ENCODE data around the gene TLL2.

Gene TLL2

DNA sequence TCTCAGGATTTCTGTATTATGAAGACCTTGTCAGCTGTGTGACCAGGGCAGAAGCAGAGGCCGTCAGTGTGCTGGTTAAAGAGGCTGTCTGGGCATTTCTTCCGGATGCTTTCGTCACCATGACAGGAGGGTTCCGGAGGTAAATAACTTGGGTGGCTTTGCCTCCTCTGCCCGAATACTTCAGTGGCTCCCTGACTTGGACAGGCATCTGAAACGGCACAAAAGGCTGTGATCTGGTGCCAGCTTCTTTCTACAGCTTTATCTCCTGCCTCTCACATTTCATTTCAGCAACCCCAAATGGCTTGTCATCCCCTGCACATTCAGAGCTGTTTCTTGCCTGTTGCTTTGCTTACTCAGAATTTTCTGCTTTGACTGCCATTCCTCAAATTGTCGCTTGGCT, 186.3 kb downstream of the TLL2 start:
- Histone ChIP-seq H3K9me3 (ENCODE audit: control insufficient read depth, low read length) (peaks cover 3% of the 10 kb centered on the region), H3K36me3 (ENCODE audit: control insufficient read depth, insufficient read depth, low read length, severe bottlenecking) (no peaks in the 10 kb centered on the region), H3K4me3 (ENCODE audit: low read length) (no peak overlapping the region), H3K9ac (ENCODE audit: low read length) (no peak overlapping the region), H3K4me1 (ENCODE audit: control insufficient read depth, insufficient read depth, low read length) (no peaks in the 10 kb centered on the region), H3K27me3 (replicated peaks; ENCODE audit: control insufficient read depth, insufficient read depth, low read length) (peaks cover 50% of the 10 kb centered on the region)
- no peak for DNase-seq (ENCODE audit: low read depth)

GRCh38 chr10:96325719-96326373, 187.9 kb downstream of the TLL2 start:
- Histone ChIP-seq H3K36me3 (ENCODE audit: control insufficient read depth, insufficient read depth, low read length, severe bottlenecking) (no peaks in the 10 kb centered on the region), H3K9ac (ENCODE audit: low read length) (no peak overlapping the region), H3K4me3 (ENCODE audit: low read length) (no peak overlapping the region), H3K27me3 (replicated peaks; ENCODE audit: control insufficient read depth, insufficient read depth, low read length) (peaks cover 55% of the 10 kb centered on the region), H3K9me3 (ENCODE audit: control insufficient read depth, low read length) (peaks cover 5% of the 10 kb centered on the region), H3K4me1 (ENCODE audit: control insufficient read depth, insufficient read depth, low read length) (no peaks in the 10 kb centered on the region)
- DNase-seq (ENCODE audit: low read depth) = no peak

- Histone ChIP-seq H3K4me3 (ENCODE audit: low read length) (no peak overlapping the region), H3K36me3 (ENCODE audit: control insufficient read depth, insufficient read depth, low read length, severe bottlenecking) (no peaks in the 10 kb centered on the region), H3K4me1 (ENCODE audit: control insufficient read depth, insufficient read depth, low read length) (no peaks in the 10 kb centered on the region), H3K27me3 (replicated peaks; ENCODE audit: control insufficient read depth, insufficient read depth, low read length) (peaks cover 46% of the 10 kb centered on the region), H3K9ac (ENCODE audit: low read length) (no peak overlapping the region), H3K9me3 (ENCODE audit: control insufficient read depth, low read length) (peaks cover 3% of the 10 kb centered on the region)
- no peak for DNase-seq (ENCODE audit: low read depth)
Observed at GRCh38 chr10:96324447-96324846, 189.3 kb downstream of the TLL2 start.

DNA sequence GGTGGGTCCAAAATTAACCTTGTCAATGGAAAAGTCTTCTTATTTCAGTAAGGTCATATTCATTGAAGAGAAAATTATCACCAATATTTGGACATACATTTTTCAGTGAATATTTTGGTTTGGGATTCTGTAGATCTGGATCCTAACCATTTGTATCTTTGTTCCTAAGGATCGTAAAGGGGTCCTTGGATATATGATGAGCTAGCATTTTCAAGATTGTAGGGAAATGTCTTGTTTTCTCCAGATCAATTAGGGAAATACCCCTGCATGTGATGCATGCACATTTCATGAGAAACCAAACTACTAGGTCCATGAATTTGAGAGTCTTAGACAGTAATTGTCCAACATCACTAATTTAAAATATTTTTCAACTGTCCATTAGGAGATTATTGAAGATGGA, 191.5 kb downstream of the TLL2 start:
- H3K4me3 ChIP-seq (ENCODE audit: low read length) = no peak overlapping the region
- no peaks in the 10 kb centered on the region for H3K4me1 ChIP-seq (ENCODE audit: control insufficient read depth, insufficient read depth, low read length)
- H3K9ac ChIP-seq (ENCODE audit: low read length) = no peak overlapping the region
- peaks cover 3% of the 10 kb centered on the region for H3K9me3 ChIP-seq (ENCODE audit: control insufficient read depth, low read length)
- H3K27me3 ChIP-seq (replicated peaks; ENCODE audit: control insufficient read depth, insufficient read depth, low read length) = peaks cover 40% of the 10 kb centered on the region
- DNase-seq (ENCODE audit: low read depth) = no peak
- H3K36me3 ChIP-seq (ENCODE audit: control insufficient read depth, insufficient read depth, low read length, severe bottlenecking) = no peaks in the 10 kb centered on the region

- peaks cover 39% of the 10 kb centered on the region for H3K27me3 ChIP-seq (replicated peaks; ENCODE audit: control insufficient read depth, insufficient read depth, low read length)
- no peak overlapping the region for H3K9ac ChIP-seq (ENCODE audit: low read length)
- H3K4me3 ChIP-seq (ENCODE audit: low read length) = no peak overlapping the region
Observed at GRCh38 chr10:96321822-96322221, 191.9 kb downstream of the TLL2 start.

DNA sequence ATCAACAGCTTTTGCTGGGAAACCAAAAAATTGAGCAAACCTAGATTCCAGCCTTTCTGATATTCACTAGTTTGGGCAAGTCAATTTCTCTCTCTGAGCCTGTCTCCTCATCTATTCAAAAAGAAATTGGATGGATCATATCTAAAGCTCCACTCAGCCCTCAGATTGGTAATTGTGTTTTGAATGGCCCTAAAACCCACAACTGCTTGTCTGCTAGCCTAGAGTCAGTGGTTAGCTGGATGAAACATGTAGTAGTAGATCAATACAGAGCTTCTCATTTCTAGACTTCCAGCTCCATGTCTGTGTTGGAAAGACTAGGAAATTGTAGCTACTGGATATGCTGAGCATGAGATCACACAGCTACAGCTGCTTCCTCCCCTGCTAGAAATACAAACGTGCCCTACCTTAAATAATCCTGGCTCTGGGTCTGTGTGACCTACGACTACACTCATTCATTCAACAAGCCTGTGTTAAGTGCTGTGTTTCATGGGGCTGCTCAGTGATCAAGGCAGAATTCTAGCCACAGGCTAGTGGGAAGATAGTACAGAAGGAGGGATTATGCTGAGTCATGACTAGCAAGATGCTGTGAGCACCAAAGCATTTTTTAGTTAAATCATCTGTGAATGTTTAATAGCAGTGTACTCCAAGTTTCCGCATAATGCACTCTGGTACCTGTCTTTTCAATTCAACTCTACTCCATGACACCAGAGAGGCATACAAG, 193.8 kb downstream of the TLL2 start:
- peak; percentile 10 for DNase-seq (ENCODE audit: low read depth)
- no peaks in the 10 kb centered on the region for H3K36me3 ChIP-seq (ENCODE audit: control insufficient read depth, insufficient read depth, low read length, severe bottlenecking)
- H3K4me1 ChIP-seq (ENCODE audit: control insufficient read depth, insufficient read depth, low read length) = no peaks in the 10 kb centered on the region
- H3K9me3 ChIP-seq (ENCODE audit: control insufficient read depth, low read length) = peaks cover 3% of the 10 kb centered on the region
- no peak overlapping the region for H3K4me3 ChIP-seq (ENCODE audit: low read length)
- peaks cover 40% of the 10 kb centered on the region for H3K27me3 ChIP-seq (replicated peaks; ENCODE audit: control insufficient read depth, insufficient read depth, low read length)
- H3K9ac ChIP-seq (ENCODE audit: low read length) = no peak overlapping the region

More at GRCh38 chr10:96321822-96322221, 191.9 kb downstream of the TLL2 start:
- DNase-seq (ENCODE audit: low read depth) = no peak
- Histone ChIP-seq H3K36me3 (ENCODE audit: control insufficient read depth, insufficient read depth, low read length, severe bottlenecking) (no peaks in the 10 kb centered on the region), H3K4me1 (ENCODE audit: control insufficient read depth, insufficient read depth, low read length) (no peaks in the 10 kb centered on the region), H3K9me3 (ENCODE audit: control insufficient read depth, low read length) (peaks cover 3% of the 10 kb centered on the region)

- H3K27me3 ChIP-seq (replicated peaks; ENCODE audit: control insufficient read depth, insufficient read depth, low read length) = peaks cover 29% of the 10 kb centered on the region
Observed at GRCh38 chr10:96317067-96317833, 196.5 kb downstream of the TLL2 start.

More at GRCh38 chr10:96317067-96317833, 196.5 kb downstream of the TLL2 start:
- no peak overlapping the region for H3K9ac ChIP-seq (ENCODE audit: low read length)
- H3K36me3 ChIP-seq (ENCODE audit: control insufficient read depth, insufficient read depth, low read length, severe bottlenecking) = no peaks in the 10 kb centered on the region
- peaks cover 3% of the 10 kb centered on the region for H3K9me3 ChIP-seq (ENCODE audit: control insufficient read depth, low read length)
- no peak overlapping the region for H3K4me3 ChIP-seq (ENCODE audit: low read length)
- H3K4me1 ChIP-seq (ENCODE audit: control insufficient read depth, insufficient read depth, low read length) = no peaks in the 10 kb centered on the region
- no peak for DNase-seq (ENCODE audit: low read depth)

All from adipocyte (in vitro differentiated cells).